Measurements from ENCODE around the gene FUNDC2.

- TF ChIP-seq, protein P1, sequence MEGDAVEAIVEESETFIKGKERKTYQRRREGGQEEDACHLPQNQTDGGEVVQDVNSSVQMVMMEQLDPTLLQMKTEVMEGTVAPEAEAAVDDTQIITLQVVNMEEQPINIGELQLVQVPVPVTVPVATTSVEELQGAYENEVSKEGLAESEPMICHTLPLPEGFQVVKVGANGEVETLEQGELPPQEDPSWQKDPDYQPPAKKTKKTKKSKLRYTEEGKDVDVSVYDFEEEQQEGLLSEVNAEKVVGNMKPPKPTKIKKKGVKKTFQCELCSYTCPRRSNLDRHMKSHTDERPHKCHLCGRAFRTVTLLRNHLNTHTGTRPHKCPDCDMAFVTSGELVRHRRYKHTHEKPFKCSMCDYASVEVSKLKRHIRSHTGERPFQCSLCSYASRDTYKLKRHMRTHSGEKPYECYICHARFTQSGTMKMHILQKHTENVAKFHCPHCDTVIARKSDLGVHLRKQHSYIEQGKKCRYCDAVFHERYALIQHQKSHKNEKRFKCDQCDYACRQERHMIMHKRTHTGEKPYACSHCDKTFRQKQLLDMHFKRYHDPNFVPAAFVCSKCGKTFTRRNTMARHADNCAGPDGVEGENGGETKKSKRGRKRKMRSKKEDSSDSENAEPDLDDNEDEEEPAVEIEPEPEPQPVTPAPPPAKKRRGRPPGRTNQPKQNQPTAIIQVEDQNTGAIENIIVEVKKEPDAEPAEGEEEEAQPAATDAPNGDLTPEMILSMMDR (IDR thresholded peaks at IDR 0.05; ENCODE audit: low read length): no peak
- no peak for TF ChIP-seq EZH2 (optimal IDR thresholded peaks at IDR 0.05; ENCODE audit: low read depth, low read length)
These were observed 35.2 kb upstream of the FUNDC2 start for GRCh38 chrX:154991476-154991875.
